GM12873 (cell line): ENCODE data around the gene TYK2.
A peak's percentile ranks its signal among the peaks of the same experiment; 100 is the strongest.

Experiments used
- CTCF ChIP-seq: IDR thresholded peaks from 2 replicates; pipeline ENCODE4 v1.5.1; 2012; ENCODE audit warnings: low read depth, mild to moderate bottlenecking, moderate library complexity, low read length, control low read depth; ENCODE audit not compliant: insufficient read depth; ENCODE audit errors: missing control alignments

The TYK2 gene

DNA sequence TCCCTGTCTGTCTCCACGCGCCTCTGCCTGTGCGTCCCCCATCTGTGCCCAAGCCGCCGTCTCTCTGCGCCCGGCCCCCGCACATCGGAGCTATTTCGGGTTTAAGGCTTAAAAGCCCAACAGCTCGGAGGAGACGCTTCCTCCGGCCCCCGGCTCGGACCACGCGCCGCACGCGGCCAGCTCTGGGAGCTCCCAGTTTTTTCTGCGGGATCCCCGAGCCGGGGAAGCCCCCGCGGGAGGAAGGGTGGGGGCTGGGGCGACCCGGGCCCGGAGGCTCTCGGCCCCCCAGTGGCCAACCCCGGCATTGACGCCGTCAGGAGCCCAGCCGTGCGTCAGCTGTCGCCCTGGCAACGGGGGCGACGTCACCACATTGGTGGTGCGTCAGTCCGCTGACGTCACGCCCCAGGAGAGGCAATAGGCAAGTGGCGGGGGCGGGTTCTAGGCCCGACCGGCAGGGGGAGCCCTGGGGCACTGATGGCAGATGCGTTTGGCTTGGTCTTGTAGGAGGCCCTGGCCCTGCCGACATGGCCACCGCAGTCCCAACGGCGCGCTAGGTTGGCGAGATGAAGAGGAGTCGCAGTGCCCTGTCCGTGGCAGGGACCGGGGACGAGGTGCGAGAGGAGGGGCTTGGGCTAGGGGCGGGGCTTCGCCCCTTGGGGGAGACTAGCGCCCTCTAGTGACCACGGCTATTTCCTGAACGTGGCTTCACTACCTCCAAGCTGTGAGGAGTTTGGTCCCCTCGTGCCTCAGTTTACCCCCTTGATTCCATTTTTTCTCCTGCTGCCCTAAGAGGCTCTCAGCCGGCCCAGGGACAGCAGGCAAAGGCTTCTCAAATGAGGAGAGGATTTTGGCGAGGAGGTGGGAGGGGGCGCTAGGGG lies 36.2 kb upstream of the TYK2 start:
- TF ChIP-seq CTCF: peak; percentile 75

- no peak for TF ChIP-seq CTCF
Observed at GRCh38 chr19:10416083-10416379, 35.7 kb upstream of the TYK2 start.

GRCh38 chr19:10412257-10412977 lies 32.0 kb upstream of the TYK2 start:
- TF ChIP-seq CTCF: no peak

DNA sequence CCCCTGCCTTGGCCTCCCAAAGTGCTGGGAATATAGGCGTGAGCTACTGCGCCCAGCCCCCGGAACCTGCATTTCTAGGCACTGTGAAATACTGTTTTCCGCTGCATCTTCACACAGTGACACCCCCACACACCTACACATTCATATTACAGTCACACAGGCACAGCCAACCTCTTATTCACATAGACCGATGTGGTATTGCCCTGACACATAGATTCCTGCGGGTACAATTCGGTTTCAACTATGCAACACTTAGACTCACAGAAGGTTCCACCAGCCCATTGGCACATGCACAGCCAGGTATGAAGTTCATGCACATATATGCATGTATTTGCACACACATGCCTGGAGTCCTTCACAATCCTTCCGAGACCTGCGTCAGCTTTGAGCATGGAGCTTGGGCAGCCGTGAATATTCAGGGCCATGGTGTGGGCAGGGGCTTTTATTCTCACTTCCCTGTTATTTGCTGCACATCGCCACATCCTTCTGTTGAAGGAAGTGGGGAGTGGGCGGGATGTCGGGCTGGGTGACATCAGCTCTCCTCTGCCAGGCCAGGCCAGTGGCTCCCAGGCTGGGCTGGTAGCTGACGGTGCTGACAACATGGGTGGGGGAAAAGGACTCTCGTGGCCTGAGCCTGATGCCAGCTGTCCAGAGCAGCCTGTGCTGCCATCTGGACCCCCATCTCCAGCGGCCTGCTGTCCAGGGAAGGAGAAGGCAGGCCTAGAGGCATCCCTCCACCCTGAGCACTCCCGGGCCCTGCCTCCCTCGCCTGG lies 28.3 kb upstream of the TYK2 start:
- no peak for TF ChIP-seq CTCF

GRCh38 chr19:10407096-10407495 lies 26.7 kb upstream of the TYK2 start:
- TF ChIP-seq CTCF: no peak

- TF ChIP-seq CTCF: no peak
Observed at GRCh38 chr19:10406191-10406590, 25.8 kb upstream of the TYK2 start.
